NCI-H1417 (cell line): ENCODE measurements around the gene STK32B.

Experiments
- DNase-seq, 3 experiments: peaks; one replicate each; lab custom pipeline; 2025; lab: John Stamatoyannopoulos, UW

STK32B gene

DNA sequence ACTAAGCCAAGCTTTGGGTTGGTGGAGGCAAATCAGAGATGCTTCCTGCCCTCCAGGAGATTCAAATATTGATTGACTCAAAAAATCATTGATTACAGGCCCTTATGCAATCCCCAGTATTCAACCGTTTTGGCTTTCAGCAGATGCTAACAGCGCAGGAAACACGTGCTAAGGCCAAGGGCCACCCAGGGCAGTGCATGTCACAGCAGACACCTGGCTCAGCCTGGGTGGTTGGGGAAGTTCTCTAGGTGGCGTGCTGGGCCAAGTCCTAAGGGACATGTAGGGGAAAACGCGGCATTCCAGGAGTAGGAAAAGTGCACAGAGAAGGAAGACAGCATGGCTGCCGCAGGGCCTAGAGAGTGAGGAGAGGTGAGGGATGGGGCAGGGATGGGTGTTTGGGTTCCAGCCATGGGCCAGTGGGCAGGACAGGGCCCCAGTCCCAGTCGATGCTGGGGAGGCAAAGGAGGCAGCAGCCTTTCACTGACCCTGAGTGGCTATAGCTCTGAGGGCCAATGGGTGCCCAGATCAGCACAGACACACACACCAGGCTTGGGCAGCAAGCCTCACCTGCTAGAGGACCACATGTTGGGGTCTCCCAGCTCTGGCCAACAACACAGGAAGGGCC is 418.0 kb downstream of the STK32B start:
- DNase-seq, result no peak

DNA sequence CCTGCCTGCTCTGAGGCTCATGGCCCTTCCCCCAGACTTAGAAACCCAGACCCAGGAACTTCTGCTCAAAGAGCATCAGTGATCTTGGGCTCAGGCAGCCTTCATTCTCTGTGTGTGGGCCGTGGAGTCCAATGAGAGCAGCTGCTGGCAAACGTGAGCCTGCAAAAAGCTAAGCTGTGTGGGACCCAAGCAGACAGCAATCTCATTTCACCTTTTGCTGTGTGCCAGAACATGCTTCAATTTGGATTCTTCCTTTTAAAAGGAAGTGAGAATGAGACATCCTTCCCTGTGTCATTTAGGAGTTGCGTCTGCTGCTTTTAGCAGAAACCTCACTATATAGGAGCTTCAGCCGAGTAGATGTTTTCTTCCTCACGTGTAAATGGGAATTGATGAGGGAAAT is 418.6 kb downstream of the STK32B start:
- no peak for DNase-seq

DNA sequence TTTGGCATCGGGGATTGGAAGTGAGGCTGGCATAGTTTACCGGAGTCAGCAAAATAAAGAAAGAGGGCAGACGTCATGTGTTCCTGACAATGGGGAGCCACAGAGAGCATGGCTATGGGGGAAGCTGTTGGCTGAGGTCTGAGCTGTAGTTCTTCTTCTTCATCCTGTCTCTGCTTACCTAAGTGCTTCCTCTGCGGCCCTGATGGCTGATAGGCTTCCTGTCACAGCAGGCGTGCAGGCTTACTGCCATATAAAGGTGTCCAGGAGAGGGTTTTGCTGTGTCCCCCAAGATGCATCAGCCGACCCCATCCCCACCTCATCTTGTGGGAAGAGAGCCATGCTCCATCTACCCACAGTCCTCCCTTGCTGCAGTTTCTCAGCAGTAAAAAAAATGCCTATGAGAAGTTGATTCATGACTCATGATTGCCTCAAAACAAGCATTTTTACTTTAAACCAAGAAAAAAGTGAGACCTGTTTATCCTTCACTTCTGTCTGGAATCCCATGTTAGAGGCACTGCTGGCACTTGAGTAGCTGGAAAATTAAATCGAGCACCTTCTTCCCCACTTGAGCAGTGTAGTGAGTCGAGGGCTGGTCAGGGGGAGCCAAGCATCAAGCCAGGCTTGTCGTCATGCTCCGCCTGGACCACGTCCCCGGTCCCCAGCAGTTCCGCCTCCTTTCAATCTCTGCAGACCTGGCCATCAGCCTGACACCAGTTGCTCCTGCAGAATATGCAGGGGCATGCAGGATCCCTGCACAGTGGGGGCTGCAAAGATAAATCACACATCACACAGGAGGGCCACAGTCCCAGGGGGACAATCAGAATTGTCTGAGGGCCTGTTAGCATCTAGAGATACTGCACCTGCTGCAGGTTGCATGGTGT is 419.3 kb downstream of the STK32B start:
- DNase-seq, result peak in 1 of 3 experiments; percentile 18

DNA sequence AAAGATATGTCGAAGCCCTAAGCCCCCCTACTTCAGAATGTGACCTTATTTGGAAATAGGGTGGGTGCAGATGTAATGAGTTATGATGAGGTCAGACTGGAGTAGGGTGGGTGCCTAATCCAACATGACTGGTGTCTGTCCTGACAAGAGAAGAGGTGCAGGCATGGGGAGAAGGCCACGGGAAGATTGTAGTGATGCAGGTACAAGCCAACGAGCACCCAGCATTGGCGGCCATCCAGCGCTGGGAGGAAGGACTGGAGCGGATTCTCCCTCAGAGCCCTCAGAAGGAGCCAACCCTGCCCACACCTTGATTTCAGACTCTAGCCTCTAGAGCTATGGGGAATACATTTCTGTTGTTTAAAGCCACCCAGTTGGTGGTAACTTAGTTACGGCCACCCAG is 419.9 kb downstream of the STK32B start:
- DNase-seq, result no peak

GRCh38 chr4:5471691-5472090 is 420.4 kb downstream of the STK32B start:
- DNase-seq, result no peak

DNA sequence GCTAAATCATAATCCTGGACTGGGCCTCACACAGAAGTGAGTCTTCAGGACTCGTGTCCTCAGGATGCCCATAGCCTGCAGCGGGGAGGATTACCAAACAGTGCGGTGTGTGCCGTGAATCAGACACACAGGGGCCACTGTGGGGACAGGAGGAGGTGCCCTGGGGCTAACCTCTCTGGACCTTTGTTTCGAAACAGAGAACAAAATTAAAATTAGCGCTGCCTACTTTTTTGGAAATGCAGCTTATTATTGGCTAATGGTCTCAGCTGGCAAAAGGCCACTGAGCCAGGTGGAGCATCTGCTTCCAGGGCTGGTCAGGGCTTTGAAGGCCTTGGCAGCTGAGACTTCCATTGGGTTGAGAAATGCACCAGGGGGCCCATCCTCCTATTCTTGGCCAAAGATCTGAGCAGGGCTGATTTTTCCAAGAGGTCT is 420.9 kb downstream of the STK32B start:
- no peak for DNase-seq

GRCh38 chr4:5473125-5473524 is 421.8 kb downstream of the STK32B start:
- DNase-seq, result no peak

DNA sequence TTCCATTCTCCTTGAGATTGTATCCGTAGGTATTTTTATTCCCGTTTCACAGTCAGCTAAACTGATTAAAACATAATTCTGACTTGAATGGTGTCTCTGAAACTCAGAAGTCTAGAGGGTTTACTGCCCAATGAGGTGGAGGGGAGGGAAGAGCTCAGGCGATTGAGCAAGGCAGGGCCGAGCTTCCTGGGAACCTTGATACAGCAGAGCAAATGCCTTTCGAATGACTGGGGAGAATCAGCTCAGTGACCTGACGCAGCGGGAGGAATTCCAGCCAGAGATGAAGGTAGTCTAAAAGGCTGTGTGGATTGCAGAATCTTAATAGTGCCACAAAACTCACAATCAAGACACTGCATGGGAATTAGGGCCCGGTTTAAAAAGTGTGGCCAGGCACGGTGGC is 423.5 kb downstream of the STK32B start:
- no peak for DNase-seq

DNA sequence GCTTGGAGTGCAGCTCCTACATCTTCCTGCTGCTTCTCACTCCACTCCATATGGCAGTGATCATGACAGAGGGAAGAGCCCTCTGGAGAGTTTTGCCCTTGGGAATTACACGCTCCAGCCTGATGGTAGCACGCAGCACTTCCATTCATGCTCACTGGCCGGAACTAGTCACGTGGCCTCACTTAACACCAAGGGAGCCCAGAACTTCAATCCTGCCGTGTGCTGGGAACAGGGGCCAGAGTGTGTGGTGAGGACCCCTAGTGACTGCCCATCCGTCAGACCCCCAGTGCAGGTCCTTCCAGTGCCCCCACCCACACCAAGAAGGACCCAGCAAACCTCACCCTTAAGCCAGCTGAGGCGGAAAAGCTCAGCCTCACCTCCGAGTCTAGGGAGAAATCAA is 426.3 kb downstream of the STK32B start:
- peak in 1 of 3 experiments; percentile 76 for DNase-seq

DNA sequence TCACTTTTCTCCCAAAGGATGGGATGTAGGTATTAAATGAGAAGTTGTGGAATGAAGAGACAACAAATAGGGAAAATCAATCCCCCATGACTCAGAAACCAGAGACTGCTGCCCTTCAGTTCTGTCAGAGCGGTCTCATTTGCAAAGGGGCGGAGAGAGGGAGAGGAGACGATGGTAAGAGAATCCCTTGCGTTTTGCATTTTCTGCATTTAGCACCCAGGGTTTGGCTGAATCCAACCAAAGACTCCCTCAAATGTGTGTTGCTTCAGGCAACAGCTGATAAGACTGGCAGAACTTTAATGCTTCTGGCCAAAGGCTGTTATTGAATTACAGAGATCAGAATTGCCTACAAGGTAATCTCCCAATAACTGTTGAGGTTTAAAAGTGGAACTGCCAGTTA is 426.9 kb downstream of the STK32B start:
- DNase-seq, result no peak

DNA sequence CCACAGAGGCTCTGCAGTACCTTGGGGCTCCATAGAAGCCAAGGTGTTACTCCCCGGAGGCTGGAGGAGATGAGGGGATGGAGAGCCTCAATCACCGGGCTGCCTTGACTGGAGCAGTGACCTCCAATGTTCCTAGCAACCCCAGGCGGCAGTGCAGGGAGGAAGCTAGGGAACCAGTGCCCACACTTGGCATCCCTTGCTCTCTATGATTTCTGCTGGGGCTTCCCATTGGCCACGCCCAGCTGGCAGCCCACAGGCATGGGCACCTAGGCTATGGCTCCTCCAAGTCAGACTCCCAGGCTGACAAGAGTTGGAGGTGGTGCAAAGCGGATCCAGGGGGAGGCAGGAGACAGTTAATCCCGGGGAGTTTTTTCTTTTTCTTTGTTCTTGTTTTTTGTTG is 427.4 kb downstream of the STK32B start:
- no peak for DNase-seq

GRCh38 chr4:5479518-5480060 is 428.3 kb downstream of the STK32B start:
- no peak for DNase-seq

GRCh38 chr4:5488413-5488812 is 437.1 kb downstream of the STK32B start:
- DNase-seq, result no peak

DNA sequence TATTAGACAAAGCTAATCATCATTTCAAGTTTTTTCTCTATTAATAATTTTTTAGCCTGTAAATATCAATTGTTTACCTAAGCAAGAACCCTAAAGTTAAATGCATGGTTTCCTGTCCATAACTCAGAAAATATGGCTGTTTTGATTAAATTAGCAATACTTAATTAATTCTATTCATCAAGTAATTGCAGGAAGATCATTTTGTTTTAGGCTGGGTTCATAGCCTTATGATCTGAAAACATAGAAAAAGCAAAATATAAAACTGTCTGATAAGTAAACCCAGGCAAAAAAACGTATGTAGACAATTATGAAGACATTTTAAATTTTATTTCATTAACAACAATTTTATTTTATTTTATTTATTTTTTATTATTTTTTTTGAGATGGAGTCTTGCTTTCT is 438.0 kb downstream of the STK32B start:
- DNase-seq, result no peak

DNA sequence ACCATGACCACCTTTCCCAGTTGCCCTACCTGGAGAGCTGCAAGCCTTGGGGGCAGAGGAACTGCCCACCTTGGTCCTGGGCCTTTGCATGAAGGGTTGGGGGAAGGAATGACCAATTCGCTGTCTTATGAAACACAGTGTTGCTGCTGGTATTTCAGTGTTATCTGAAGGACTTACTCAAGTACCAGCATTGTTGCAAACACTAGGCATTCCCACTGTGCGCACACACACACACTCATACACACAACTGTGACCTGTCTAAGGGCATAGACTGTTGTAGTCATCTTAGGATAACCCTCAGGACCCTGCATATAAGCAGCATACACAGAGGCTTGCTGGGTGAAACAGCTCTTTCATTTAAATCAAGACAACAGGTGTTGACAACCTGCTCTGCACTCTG is 446.2 kb downstream of the STK32B start:
- no peak for DNase-seq

DNA sequence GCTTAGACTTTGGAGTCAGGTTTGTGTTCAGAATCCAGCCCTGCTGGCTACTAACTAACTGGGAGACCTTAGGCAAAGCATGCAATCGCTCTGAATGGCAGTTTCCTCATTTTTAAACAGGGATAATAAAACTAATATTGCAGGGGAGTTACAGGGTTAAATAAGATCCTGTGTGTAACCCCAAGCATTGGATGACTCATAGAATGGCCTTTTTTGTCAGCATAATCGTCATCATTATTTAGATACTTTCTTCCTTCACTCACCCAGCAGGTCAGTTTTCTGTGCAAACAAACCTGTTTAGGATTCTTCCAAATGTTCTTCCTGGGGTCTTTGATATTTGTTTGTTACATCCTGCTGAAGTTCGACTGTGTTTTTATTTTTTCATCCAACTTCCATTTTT is 448.9 kb downstream of the STK32B start:
- no peak for DNase-seq

GRCh38 chr4:5503336-5503936 is 452.2 kb downstream of the STK32B start:
- peak in 1 of 3 experiments; percentile 13 for DNase-seq

- DNase-seq, result no peak
Observed at GRCh38 chr4:5504486-5504885, 453.2 kb downstream of the STK32B start.

DNA sequence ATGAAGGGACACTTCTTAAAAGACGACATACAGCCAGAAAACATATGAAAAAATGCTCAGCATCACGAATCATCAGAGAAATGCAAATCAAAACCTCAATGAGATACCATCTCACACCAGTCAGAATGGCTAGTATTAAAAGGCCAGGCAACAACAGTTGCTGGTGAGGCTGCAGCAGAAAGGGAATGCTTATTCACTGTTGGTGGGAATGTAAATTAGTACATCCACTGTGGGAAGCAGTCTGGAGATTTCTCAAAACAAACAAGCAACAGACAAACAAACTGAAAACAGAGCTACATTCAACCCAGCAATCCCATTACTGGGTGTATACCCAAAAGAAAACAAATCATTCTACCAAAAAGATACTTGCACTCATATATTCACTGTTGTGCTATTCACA is 459.2 kb downstream of the STK32B start:
- no peak for DNase-seq

DNA sequence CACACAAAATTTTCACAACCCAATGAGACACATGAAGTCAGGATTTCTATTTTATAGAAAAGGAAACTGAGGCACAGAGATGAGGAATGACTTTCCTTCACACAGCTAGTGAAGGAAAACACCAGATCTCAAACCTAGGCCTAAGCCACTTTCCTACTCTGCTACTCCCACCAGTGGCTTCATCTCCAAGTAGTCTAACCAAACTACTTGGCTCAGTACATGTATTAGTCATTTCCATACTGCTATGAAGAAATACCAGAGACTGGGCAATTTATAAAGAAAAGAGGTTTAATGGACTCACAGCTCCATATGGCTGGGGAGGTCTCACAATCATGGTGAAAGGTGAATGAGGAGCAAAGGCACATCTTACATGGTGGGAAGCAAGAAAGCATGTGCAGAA is 460.5 kb downstream of the STK32B start:
- DNase-seq, result no peak

GRCh38 chr4:5515646-5516045 is 464.4 kb downstream of the STK32B start:
- no peak for DNase-seq

DNA sequence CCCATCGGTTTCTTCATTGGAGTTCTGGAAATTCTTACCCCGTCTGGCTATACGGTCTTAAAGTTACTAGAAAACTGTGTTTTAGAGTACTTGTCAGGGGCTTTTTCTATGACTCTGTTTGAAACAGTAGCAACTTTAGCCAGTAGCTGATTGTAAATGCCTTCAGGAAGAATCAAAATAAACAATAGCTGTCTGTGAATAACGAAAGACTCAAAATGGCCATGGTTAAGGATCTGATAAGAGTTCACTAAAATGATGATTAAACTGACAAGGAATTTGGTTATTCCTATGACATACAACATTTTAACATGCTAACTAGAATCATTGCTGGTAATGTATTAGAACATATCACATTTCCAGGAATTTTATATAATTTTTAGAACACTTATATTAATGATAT is 466.1 kb downstream of the STK32B start:
- no peak for DNase-seq
